Activated naive CD4-positive, alpha-beta T cell treated with anti-CD3 and anti-CD28 coated beads, Interleukin-2, amount 10 ng/mL, durations not matched to agents 5 hours and 36 hours (primary cell): ENCODE data around the gene PACC1. TPM values are rescaled to one million over a fixed set of nuclear protein-coding genes. Genes with fewer than 3 reads are reported as not detected.

ENCODE experiments used
- total RNA-seq, 2 experiments: library from RNA; stranded (reverse); gene quantifications; one replicate each; pipeline ENCODE4 v1.2.3, GENCODE V29; 2021

PACC1 gene
- total RNA-seq, result 10 to 100 TPM; 10.6 to 11.3 TPM

GRCh38 chr1:212414328-212415106, at the start of gene PACC1:
TSS of gene PACC1 (minus strand) at chr1:212414886. CDS start at chr1:212414757, 129 bp downstream.

GRCh38 chr1:212432661-212433576, 18.2 kb upstream of the PACC1 start, which contains the start of gene NENF:
TSS of gene NENF (plus strand) at chr1:212432920. CDS start at chr1:212432944, 24 bp downstream.

Other genes starting within 250 kb of the PACC1 start
- gene PPP2R5A, start 129.5 kb downstream of the PACC1 start, total RNA-seq, result 10 to 100 TPM; 82.2 to 85.9 TPM
- gene NENF, start 18.0 kb upstream of the PACC1 start, total RNA-seq, result 10 to 100 TPM; 22.0 to 23.1 TPM
- 10 to 100 TPM; 10.6 to 11.1 TPM for gene ATF3, start 193.9 kb upstream of the PACC1 start, total RNA-seq